GM10248 (cell line): ENCODE measurements around the gene MYLK.

Experiments
- CTCF ChIA-PET: fragments of 300-600 bp; sonication (Branson Sonifier 250); formaldehyde crosslinking; extraction: SDS; loops from one replicate; lab custom pipeline; 2021; ENCODE audit warnings: antibody characterized with exemption; lab: Yijun Ruan, JAX
- POLR2A ChIA-PET: fragments of 350-650 bp; sonication (Branson Sonifier 250); formaldehyde crosslinking; extraction: SDS; loops from one replicate; lab custom pipeline; 2020; ENCODE audit warnings: antibody characterized with exemption; lab: Yijun Ruan, JAX
- DNase-seq: peaks from one replicate; pipeline ENCODE4 v3.0.0; 2012; ENCODE audit errors: extremely low spot score
- CTCF ChIP-seq: IDR thresholded peaks from 2 replicates; pipeline ENCODE4 v1.5.1; 2012; ENCODE audit warnings: mild to moderate bottlenecking, low read depth; ENCODE audit errors: extremely low read depth, missing control alignments, control extremely low read depth

The MYLK gene

GRCh38 chr3:123584988-123585937 is 298.9 kb downstream of the MYLK start, which contains the start of gene HACD2:
Gene HACD2, minus strand, starts transcription at chr3:123585053. Its CDS starts 26 bp downstream, at chr3:123585027.
- ChIA-PET POLR2A (no interaction called here), CTCF (interaction anchor here (0.6 to 2.2 kb wide), 7 partner anchors 10 to 256 kb away, joined by 3 to 7 read pairs (median 4); no protein-coding TSS in a partner anchor)
- peak; percentile 95 for DNase-seq
- TF ChIP-seq CTCF = no peak

- peak; percentile 47 for DNase-seq
- ChIA-PET POLR2A (no interaction called here), CTCF (interaction anchor here (0.6 to 2.2 kb wide), 6 partner anchors 9 to 68 kb away, joined by 3 to 7 read pairs (median 5); no protein-coding TSS in a partner anchor)
- no peak for TF ChIP-seq CTCF
These were observed 299.7 kb downstream of the MYLK start for GRCh38 chr3:123584284-123584987.

DNA sequence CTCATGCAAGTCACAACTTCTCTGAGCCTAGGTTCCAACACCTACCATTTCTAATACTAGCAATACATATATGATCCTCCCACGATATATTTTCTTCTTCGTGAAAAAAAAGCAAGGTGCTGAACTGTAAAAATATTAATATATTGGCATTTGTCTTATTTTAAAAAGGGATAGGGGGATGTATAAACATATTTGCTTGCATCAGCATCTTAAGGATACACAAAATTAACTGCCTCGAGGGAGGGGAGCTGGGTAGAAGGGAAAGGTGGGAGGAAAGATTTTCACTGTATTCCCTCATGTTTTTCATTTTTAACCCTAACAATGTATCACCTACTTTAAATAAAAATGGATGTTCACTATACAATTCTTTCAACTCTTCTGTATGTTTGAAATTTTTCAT is 300.6 kb downstream of the MYLK start:
- ChIA-PET CTCF (interaction anchor here (1.3 to 2.2 kb wide), 4 partner anchors 8 to 24 kb away, joined by 3 to 7 read pairs (median 6); no protein-coding TSS in a partner anchor), POLR2A (no interaction called here)
- no peak for DNase-seq
- no peak for TF ChIP-seq CTCF

GRCh38 chr3:123582315-123582714 is 301.8 kb downstream of the MYLK start:
- no peak for TF ChIP-seq CTCF
- POLR2A ChIA-PET = no interaction called here
- no peak for DNase-seq
- CTCF ChIA-PET = interaction anchor here (1.2 to 2.9 kb wide), 3 partner anchors 20 to 70 kb away, joined by 3 to 9 read pairs (median 4); no protein-coding TSS in a partner anchor

DNA sequence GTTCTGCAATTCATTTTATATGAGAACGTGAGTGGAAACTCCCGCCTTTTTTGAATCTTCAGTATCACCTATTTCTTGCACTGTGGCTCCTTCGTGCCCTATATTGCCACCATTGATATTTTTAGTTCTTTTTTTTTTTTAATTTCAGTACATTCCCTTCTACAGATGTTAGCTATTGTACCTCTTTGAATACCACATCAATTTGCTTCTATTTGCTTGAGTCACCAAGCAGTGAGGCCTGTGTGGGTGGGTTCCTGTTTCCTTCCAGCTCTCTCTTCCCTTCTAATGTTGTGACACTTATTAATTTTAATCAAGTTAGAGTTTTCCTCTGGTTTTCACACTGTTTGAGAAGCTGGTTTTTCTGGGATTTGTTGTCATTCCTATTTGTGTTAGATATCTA is 308.0 kb downstream of the MYLK start:
- TF ChIP-seq CTCF = no peak
- DNase-seq = peak; percentile 32
- ChIA-PET CTCF (interaction anchor here (1.1 to 3.7 kb wide), 6 partner anchors 8 to 270 kb away, joined by 3 to 32 read pairs (median 6); partner anchors contain the start of gene HACD2), POLR2A (no interaction called here)

- TF ChIP-seq CTCF = no peak
- CTCF ChIA-PET = interaction anchor here (0.9 to 6.5 kb wide), 3 partner anchors 11 to 17 kb away, joined by 4 to 71 read pairs (median 7); no protein-coding TSS in a partner anchor
- no peak for DNase-seq
- POLR2A ChIA-PET = no interaction called here
These were observed 312.2 kb downstream of the MYLK start for GRCh38 chr3:123571973-123572365.
